ENCODE measurements around the gene RPL7L1.

GRCh38 chr6:42914546-42914945 is 35.1 kb downstream of the RPL7L1 start:
- TF ChIP-seq SUZ12 (IDR thresholded peaks at IDR 0.05; ENCODE audit: extremely low read depth, insufficient read depth, insufficient read length): no peak
- TF ChIP-seq YY1 (IDR thresholded peaks at IDR 0.05; ENCODE audit: insufficient read depth, insufficient read length): no peak
- no peak for TF ChIP-seq ZNF274 (IDR thresholded peaks at IDR 0.05; ENCODE audit: low read depth, low read length)
